Activated naive CD4-positive, alpha-beta T cell treated with anti-CD3 and anti-CD28 coated beads, Interleukin-2, amount 50 U/mL, for 24 hours (primary cell): ENCODE results near the gene FRMD4A.

Source experiments
- H3K27ac Mint-ChIP-seq: one replicate; pipeline ENCODE4 v1.8.0; 2021; ENCODE audit warnings: mild to moderate bottlenecking, mixed read lengths
- H3K27me3 Mint-ChIP-seq: one replicate; pipeline ENCODE4 v1.8.0; 2021; ENCODE audit warnings: mixed read lengths
- H3K36me3 Mint-ChIP-seq: one replicate; pipeline ENCODE4 v1.8.0; 2021; ENCODE audit warnings: mixed read lengths
- H3K4me1 Mint-ChIP-seq: one replicate; pipeline ENCODE4 v1.8.0; 2021; ENCODE audit warnings: mixed read lengths
- H3K4me3 Mint-ChIP-seq: one replicate; pipeline ENCODE4 v1.8.0; 2021; ENCODE audit warnings: mild to moderate bottlenecking, mixed read lengths
- H3K9me3 Mint-ChIP-seq: one replicate; pipeline ENCODE4 v1.8.0; 2021; ENCODE audit warnings: mixed read lengths

FRMD4A gene

GRCh38 chr10:14116837-14117236 is 213.9 kb downstream of the FRMD4A start:
- no peak overlapping the region for H3K27ac Mint-ChIP-seq
- H3K27me3 Mint-ChIP-seq: no peaks in the 10 kb centered on the region
- H3K9me3 Mint-ChIP-seq: no peaks in the 10 kb centered on the region
- H3K4me1 Mint-ChIP-seq: no peaks in the 10 kb centered on the region
- H3K36me3 Mint-ChIP-seq: no peaks in the 10 kb centered on the region
- no peak overlapping the region for H3K4me3 Mint-ChIP-seq

DNA sequence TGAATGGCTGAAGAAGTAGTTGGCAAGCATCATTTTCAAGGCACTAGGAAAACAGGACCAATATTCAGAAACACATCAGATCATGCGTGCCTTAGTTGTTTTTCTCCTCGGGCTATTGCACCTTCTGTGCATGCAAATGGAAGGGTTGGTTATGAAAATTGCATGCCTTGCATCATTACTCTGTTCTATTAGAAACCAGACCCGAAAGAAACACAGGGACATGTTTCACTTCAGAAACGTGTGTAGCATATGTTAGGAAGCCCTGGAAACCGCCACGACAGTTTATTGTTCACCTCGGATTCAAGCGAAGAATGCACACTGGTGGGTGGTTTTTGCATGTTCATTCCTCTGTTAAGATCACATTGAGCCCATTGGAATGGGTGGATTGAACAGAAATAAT is 214.7 kb downstream of the FRMD4A start:
- H3K4me1 Mint-ChIP-seq: no peaks in the 10 kb centered on the region
- no peaks in the 10 kb centered on the region for H3K36me3 Mint-ChIP-seq
- H3K9me3 Mint-ChIP-seq: no peaks in the 10 kb centered on the region
- H3K27me3 Mint-ChIP-seq: no peaks in the 10 kb centered on the region
- H3K4me3 Mint-ChIP-seq: no peak overlapping the region
- no peak overlapping the region for H3K27ac Mint-ChIP-seq

GRCh38 chr10:14114791-14115190 is 215.9 kb downstream of the FRMD4A start:
- Mint-ChIP-seq H3K27ac (no peak overlapping the region), H3K4me1 (no peaks in the 10 kb centered on the region), H3K4me3 (no peak overlapping the region), H3K9me3 (no peaks in the 10 kb centered on the region), H3K36me3 (no peaks in the 10 kb centered on the region), H3K27me3 (no peaks in the 10 kb centered on the region)

DNA sequence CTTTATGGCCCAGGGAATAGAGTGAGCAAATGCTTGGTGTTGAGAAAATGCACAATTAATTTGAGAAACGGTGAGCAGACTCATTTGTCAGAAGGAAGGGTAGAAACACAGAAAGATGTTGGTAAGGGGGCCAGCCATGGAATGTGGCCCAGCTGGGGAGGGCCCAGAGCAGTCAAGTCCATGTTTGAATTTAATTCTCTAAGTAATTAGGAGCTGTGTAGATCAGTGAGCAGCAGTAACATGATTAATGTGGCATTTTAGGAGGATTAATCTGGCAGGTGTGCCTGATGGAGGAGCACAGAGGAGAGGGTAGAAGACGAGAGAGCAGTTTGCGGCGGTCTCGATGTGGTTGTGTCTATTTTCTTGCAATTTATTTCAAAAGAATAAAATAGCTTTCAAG is 218.7 kb downstream of the FRMD4A start:
- H3K4me1 Mint-ChIP-seq: no peaks in the 10 kb centered on the region
- H3K36me3 Mint-ChIP-seq: no peaks in the 10 kb centered on the region
- peaks cover 2% of the 10 kb centered on the region for H3K27me3 Mint-ChIP-seq
- no peaks in the 10 kb centered on the region for H3K9me3 Mint-ChIP-seq
- H3K27ac Mint-ChIP-seq: no peak overlapping the region
- no peak overlapping the region for H3K4me3 Mint-ChIP-seq

DNA sequence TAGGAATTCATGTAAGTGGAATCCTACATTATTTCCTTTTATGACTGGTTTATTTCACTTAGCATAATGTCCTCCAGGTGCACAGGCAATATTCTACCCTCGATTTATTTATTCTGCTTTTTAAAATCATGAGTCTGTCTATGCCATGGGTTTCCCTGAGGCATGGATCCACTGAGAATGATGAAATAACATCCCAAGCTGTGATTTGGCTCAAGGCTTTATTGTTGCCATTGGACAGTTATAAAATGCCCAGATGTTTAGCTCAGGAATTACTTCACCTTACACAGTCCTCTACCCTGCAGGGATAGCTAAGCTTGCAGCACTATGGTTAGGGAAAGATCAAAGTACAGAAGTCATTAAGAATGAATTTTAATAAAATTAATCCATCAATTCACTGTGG is 219.5 kb downstream of the FRMD4A start:
- no peak overlapping the region for H3K4me3 Mint-ChIP-seq
- peaks cover under 1% of the 10 kb centered on the region for H3K9me3 Mint-ChIP-seq
- H3K27ac Mint-ChIP-seq: no peak overlapping the region
- peaks cover 2% of the 10 kb centered on the region for H3K27me3 Mint-ChIP-seq
- H3K36me3 Mint-ChIP-seq: no peaks in the 10 kb centered on the region
- H3K4me1 Mint-ChIP-seq: no peaks in the 10 kb centered on the region

DNA sequence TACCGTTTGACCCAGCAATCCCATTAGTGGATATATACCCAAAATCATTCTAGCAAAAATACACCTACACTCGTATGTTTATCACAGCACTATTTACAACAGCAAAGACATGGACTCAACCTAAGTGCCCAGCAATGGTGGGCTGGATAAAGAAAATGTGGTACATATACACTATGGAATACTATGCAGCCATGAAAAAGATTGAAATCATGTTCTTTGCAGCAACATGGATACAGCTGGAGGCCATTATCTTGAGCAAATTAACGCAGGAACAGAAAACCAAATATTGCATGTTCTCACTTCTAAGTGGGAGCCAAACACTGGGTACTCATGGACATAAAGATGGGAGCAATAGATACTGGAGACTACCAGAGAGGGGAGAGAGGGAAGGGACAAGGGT is 223.9 kb downstream of the FRMD4A start:
- H3K27me3 Mint-ChIP-seq: peaks cover 2% of the 10 kb centered on the region
- no peaks in the 10 kb centered on the region for H3K4me1 Mint-ChIP-seq
- peaks cover 5% of the 10 kb centered on the region for H3K9me3 Mint-ChIP-seq
- H3K27ac Mint-ChIP-seq: peak overlapping the region; percentile 1
- H3K36me3 Mint-ChIP-seq: peaks cover 2% of the 10 kb centered on the region
- no peak overlapping the region for H3K4me3 Mint-ChIP-seq

DNA sequence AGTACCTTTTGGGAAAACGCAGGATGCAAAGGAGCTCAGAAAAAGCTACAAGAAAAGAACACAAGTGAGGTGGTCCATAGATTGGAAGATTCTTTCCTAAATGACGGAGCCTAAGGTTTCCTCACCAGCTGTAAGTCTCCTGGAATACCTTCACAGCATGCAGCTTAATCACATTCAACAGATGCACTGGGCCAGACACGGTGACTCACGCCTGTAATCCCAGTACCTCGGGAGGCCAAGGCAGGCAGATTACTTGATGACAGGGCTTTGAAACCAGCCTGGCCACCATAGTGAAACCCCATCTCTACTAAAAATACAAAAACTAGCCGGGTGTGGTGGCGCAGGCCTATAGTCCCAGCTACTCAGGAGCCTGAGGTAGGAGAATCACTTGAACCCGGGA is 228.7 kb downstream of the FRMD4A start:
- Mint-ChIP-seq H3K9me3 (peaks cover 5% of the 10 kb centered on the region), H3K4me3 (no peak overlapping the region), H3K4me1 (no peaks in the 10 kb centered on the region)

GRCh38 chr10:14099885-14100284 is 230.8 kb downstream of the FRMD4A start:
- Mint-ChIP-seq H3K36me3 (no peaks in the 10 kb centered on the region), H3K27ac (no peak overlapping the region), H3K4me1 (no peaks in the 10 kb centered on the region), H3K9me3 (no peaks in the 10 kb centered on the region), H3K4me3 (no peak overlapping the region), H3K27me3 (no peaks in the 10 kb centered on the region)

More for the DNA sequence above, 228.7 kb downstream of the FRMD4A start:
- H3K36me3 Mint-ChIP-seq: peaks cover 2% of the 10 kb centered on the region
- no peak overlapping the region for H3K27ac Mint-ChIP-seq
- no peaks in the 10 kb centered on the region for H3K27me3 Mint-ChIP-seq

DNA sequence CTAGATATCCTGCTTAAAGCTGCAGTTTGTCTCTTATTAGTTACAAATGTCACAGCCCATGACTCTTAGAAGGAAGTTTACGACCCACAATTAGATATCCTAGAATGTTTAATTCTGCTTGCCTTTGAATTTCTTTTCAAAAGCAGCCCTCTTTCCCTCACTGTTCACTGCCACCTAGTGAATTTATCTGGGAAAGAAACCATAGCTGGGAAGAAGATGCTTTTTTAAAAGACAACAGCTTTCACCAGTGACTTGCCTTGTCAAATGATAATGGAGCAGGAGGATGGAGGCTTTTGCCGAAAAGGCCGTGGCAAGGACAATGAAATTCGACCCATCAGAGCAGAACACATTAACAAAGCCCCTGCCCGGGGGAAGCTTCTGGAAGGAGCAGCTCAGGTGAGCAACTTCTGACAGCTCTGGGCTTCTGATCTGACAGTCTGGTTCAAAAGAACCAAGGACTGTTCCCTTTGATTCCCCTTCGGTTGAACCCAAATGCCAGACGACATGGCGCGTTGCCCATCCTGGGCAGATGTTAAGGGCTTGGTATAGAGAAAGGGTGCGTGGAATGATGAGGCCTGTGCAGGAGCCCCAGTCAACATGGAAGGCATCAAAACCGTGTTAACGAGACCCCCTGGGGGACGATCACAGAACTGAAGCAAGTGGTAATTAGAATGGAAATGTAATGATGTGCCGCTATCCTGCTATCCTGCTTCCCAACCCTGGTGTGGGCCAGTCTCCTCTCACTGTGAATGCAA is 236.8 kb downstream of the FRMD4A start:
- Mint-ChIP-seq H3K27me3 (no peaks in the 10 kb centered on the region), H3K4me1 (no peaks in the 10 kb centered on the region), H3K9me3 (no peaks in the 10 kb centered on the region), H3K36me3 (no peaks in the 10 kb centered on the region), H3K27ac (no peak overlapping the region), H3K4me3 (no peak overlapping the region)

DNA sequence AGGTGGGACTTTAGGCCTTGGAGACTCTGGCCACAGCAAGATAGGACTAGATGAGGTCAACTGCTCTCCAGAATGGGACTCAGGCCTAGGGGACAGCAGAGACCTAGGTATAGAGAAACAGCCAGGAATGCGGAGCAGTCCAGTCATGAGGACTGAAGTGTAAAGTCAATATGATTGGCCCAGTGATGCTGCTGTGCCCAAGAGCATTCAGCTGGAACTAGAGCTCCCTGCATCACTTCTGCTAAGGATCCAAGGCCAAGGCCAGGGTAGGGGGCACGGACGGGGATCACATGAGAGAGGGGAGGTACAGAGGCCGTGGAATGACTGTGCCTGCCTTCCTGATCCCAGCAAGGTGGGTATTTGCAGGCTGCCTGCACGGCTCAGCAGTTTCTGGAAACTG is 237.9 kb downstream of the FRMD4A start:
- Mint-ChIP-seq H3K4me3 (no peak overlapping the region), H3K36me3 (no peaks in the 10 kb centered on the region), H3K27ac (no peak overlapping the region), H3K9me3 (no peaks in the 10 kb centered on the region), H3K27me3 (no peaks in the 10 kb centered on the region), H3K4me1 (no peaks in the 10 kb centered on the region)

DNA sequence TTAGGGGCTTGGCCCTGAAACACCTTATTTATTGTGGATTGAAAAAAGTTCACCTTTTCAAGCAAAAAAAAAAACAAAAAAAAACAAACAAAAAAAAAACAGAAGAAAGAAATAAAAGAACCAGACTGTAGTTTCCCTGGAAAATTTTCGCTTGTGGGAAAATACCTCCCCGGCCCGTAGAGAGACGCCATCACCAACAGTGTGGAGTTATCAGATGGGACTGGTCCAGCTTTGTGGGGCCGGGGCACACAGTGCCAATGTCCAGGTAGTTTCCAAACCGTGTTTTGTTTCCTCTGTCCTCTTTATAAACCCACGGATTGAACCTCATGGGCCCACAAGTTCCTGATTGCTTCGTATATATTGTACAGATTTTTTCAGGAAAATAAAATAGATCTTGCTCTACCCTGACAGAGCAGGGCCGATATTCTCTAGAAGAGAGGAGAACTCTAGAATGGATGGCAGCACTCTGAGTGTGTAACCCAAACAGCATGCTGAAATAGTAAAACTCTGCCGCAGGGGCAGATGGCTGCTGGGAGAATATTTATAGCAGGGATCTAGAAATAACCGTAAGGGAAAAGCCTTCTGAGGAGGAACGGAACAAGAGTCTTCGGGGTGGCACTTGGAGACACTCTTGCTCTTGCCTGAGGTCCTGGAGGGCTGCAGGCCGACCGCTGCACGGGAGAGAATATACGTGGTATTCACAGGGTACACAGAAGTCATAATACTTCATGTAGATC is 241.0 kb downstream of the FRMD4A start:
- H3K27me3 Mint-ChIP-seq: no peaks in the 10 kb centered on the region
- no peaks in the 10 kb centered on the region for H3K4me1 Mint-ChIP-seq
- H3K36me3 Mint-ChIP-seq: no peaks in the 10 kb centered on the region
- H3K4me3 Mint-ChIP-seq: no peak overlapping the region
- H3K27ac Mint-ChIP-seq: peak overlapping the region; percentile 73
- H3K9me3 Mint-ChIP-seq: no peaks in the 10 kb centered on the region

DNA sequence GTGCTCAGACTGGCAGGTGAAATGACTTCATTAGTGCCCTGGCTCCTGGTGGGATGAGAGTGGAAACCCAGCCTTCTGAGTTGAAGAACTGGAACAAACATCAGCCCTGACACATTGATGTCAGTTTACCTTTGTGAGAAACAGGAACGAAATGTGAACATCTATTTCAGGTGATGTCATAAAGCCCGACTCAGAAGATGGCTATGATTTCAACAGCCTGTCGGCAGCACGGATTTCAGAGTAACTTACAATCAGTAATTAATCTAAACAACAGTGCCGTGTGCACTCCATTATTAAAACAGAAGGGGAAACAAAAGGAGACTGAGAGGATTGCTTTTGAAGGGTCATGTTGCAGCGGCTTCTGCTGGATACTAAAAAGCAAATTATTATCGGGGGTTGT is 243.2 kb downstream of the FRMD4A start:
- Mint-ChIP-seq H3K4me3 (no peak overlapping the region), H3K27me3 (no peaks in the 10 kb centered on the region), H3K4me1 (no peaks in the 10 kb centered on the region), H3K9me3 (no peaks in the 10 kb centered on the region), H3K36me3 (no peaks in the 10 kb centered on the region), H3K27ac (peak overlapping the region; percentile 23)

DNA sequence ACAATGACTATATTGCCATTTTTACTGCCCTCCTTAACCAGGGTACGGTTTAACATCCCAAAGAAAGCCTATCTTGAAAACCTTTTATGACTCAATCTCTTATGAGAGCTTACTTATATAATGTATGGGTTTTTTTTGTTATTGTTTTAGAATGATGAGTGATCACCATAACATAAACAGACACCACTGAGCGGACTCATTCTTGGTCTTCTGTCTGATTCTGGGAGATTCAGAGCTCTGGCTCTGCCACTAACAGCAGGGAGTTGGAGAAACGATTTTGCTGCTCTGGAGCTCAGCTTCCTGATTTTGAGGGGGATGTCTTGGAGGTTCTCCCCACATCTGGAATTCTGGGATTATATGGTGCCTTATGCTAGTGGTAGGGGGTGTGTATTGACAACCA is 244.1 kb downstream of the FRMD4A start:
- H3K36me3 Mint-ChIP-seq: no peaks in the 10 kb centered on the region

DNA sequence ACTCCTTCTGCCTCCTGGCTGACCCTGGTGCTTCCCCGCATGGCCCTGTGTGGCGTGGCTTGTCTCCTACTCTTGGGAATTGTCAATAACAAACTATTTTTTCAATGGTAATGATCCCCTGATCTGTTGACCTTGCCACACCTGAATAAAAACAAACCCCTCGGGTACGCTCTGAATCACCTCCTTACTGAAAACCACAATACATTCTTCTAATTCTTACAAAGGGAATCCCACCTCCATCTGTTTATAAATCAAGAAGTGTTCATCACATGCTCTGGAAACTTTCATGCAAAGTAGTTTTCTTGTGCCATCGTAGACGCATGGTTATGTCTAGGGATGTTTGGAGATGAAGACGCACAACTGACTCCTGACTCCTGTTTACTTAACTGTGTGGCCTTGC is 245.8 kb downstream of the FRMD4A start:
- no peaks in the 10 kb centered on the region for H3K9me3 Mint-ChIP-seq
- H3K4me3 Mint-ChIP-seq: no peak overlapping the region

More for the DNA sequence above, 244.1 kb downstream of the FRMD4A start:
- H3K27ac Mint-ChIP-seq: no peak overlapping the region
- H3K27me3 Mint-ChIP-seq: no peaks in the 10 kb centered on the region
- no peaks in the 10 kb centered on the region for H3K4me1 Mint-ChIP-seq
- no peaks in the 10 kb centered on the region for H3K9me3 Mint-ChIP-seq
- no peak overlapping the region for H3K4me3 Mint-ChIP-seq

GRCh38 chr10:14080795-14081194 is 249.9 kb downstream of the FRMD4A start:
- no peak overlapping the region for H3K27ac Mint-ChIP-seq
- H3K36me3 Mint-ChIP-seq: no peaks in the 10 kb centered on the region
- no peaks in the 10 kb centered on the region for H3K27me3 Mint-ChIP-seq
- H3K4me1 Mint-ChIP-seq: no peaks in the 10 kb centered on the region
- no peaks in the 10 kb centered on the region for H3K9me3 Mint-ChIP-seq
- no peak overlapping the region for H3K4me3 Mint-ChIP-seq

More for the DNA sequence above, 245.8 kb downstream of the FRMD4A start:
- Mint-ChIP-seq H3K4me1 (no peaks in the 10 kb centered on the region), H3K36me3 (no peaks in the 10 kb centered on the region), H3K27ac (no peak overlapping the region), H3K27me3 (no peaks in the 10 kb centered on the region)

DNA sequence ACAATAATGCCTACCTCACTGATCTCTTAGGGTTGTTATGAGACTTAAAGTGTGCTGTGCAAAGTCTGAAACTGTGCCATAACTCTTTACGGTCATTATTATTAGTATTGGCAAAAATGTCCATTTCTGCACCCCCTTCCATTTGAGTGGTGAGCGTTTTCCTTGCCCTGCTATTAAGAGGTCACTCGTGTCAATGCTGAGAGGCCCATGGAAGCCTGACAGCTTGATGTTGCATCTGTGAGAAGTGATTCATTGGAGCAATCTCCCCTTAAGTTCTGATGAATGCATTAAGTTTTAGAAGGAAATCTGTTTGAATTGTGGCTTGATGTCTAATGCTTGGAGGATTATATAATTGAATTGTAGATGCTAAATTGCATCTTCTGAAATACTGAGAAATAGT is 253.3 kb downstream of the FRMD4A start:
- H3K9me3 Mint-ChIP-seq: no peaks in the 10 kb centered on the region
- no peak overlapping the region for H3K4me3 Mint-ChIP-seq
- H3K27me3 Mint-ChIP-seq: no peaks in the 10 kb centered on the region
- H3K27ac Mint-ChIP-seq: no peak overlapping the region
- no peaks in the 10 kb centered on the region for H3K4me1 Mint-ChIP-seq
- no peaks in the 10 kb centered on the region for H3K36me3 Mint-ChIP-seq
